Measurements from ENCODE around the gene DCTN4. TPM values are rescaled to one million over a fixed set of nuclear protein-coding genes. Genes with fewer than 3 reads are reported as not detected.

DCTN4 gene
- total and polyA plus RNA-seq, 9 of the 15 experiments (the other 6 are each of a cell fraction or from before 2014, with no cell fraction given), result 20.4 to 64.9 (median 49.9) TPM

- TF ChIP-seq ETS1 (conservative IDR thresholded peaks at IDR 0.05; ENCODE audit: control insufficient read depth, low read depth, low read length), result no peak
- TF ChIP-seq TRIM24 (IDR thresholded peaks at IDR 0.05), result no peak
- TF ChIP-seq E2F3 (CRISPR knock-in tag; IDR thresholded peaks at IDR 0.05), result no peak
- TF ChIP-seq CSDE1 (IDR thresholded peaks at IDR 0.05), result no peak
- no peak for TF ChIP-seq ID3 (CRISPR knock-in tag; IDR thresholded peaks at IDR 0.05)
- no peak for TF ChIP-seq ID3 (tag; IDR thresholded peaks at IDR 0.05)
- TF ChIP-seq NR2F6 (CRISPR knock-in tag; IDR thresholded peaks at IDR 0.05), result no peak
- no peak for TF ChIP-seq ZBTB17 (CRISPR knock-in tag; IDR thresholded peaks at IDR 0.05)
- no peak for TF ChIP-seq ZNF224 (CRISPR knock-in tag; IDR thresholded peaks at IDR 0.05)
- TF ChIP-seq SRSF1 (IDR thresholded peaks at IDR 0.05; ENCODE audit: low read depth, low read length), result no peak
- peak in 1 of 2 experiments; percentile 45; a peak in 1 of 3 replicates for TF ChIP-seq CBX3 (IDR thresholded peaks at IDR 0.05; ENCODE audit: borderline replicate concordance in 1 of 2, low read length in 2 of 2)
- no peak for TF ChIP-seq ZNF175 (CRISPR knock-in tag; IDR thresholded peaks at IDR 0.05; ENCODE audit: low read depth)
- TF ChIP-seq ZNF165 (CRISPR knock-in tag; IDR thresholded peaks at IDR 0.05; ENCODE audit: borderline replicate concordance), result no peak
- TF ChIP-seq EZH2 (IDR thresholded peaks at IDR 0.05; ENCODE audit: borderline replicate concordance, low read depth, low read length), result no peak
- no peak for TF ChIP-seq ZNF184 (CRISPR knock-in tag; IDR thresholded peaks at IDR 0.05)
- TF ChIP-seq EP300 (IDR thresholded peaks at IDR 0.05; ENCODE audit: low read length), result no peak
- no peak for TF ChIP-seq RBM15 (IDR thresholded peaks at IDR 0.05; ENCODE audit: insufficient read depth, low read length)
- peak; percentile 30; the same call in 1 of the 2 replicates for TF ChIP-seq MTA1 (IDR thresholded peaks at IDR 0.05; ENCODE audit: borderline replicate concordance)
- no peak for TF ChIP-seq ARHGAP35 (IDR thresholded peaks at IDR 0.05; ENCODE audit: partially characterized antibody)
- no peak for TF ChIP-seq NFATC3 (IDR thresholded peaks at IDR 0.05)
- peak; percentile 28; the same call in 1 of the 2 replicates for TF ChIP-seq JUND (IDR thresholded peaks at IDR 0.05; ENCODE audit: borderline replicate concordance, low read depth, low read length)
- TF ChIP-seq JUND (tag; IDR thresholded peaks at IDR 0.05; ENCODE audit: borderline replicate concordance, low read depth, low read length), result no peak; the same call in 1 of the 3 replicates
- no peak; the same call in 1 of the 2 replicates for TF ChIP-seq PML (IDR thresholded peaks at IDR 0.05; ENCODE audit: low read length)
- no peak for TF ChIP-seq ZNF121 (CRISPR knock-in tag; conservative IDR thresholded peaks at IDR 0.05)
- TF ChIP-seq ZNF431 (CRISPR knock-in tag; IDR thresholded peaks at IDR 0.05), result no peak
- TF ChIP-seq NKRF (IDR thresholded peaks at IDR 0.05; ENCODE audit: borderline replicate concordance), result no peak; the same call in 1 of the 2 replicates
These were observed 42.5 kb upstream of the DCTN4 start (continued) for GRCh38 chr5:150801117-150801927.
